ENCODE results near the gene ATG9B. TPM values are rescaled to one million over a fixed set of nuclear protein-coding genes. Genes with fewer than 3 reads are reported as not detected.

ATG9B gene
- total and polyA plus RNA-seq, 9 of the 15 experiments (the other 6 are each of a cell fraction or from before 2014, with no cell fraction given): 0.29 to 8.0 (median 2.1) TPM

DNA sequence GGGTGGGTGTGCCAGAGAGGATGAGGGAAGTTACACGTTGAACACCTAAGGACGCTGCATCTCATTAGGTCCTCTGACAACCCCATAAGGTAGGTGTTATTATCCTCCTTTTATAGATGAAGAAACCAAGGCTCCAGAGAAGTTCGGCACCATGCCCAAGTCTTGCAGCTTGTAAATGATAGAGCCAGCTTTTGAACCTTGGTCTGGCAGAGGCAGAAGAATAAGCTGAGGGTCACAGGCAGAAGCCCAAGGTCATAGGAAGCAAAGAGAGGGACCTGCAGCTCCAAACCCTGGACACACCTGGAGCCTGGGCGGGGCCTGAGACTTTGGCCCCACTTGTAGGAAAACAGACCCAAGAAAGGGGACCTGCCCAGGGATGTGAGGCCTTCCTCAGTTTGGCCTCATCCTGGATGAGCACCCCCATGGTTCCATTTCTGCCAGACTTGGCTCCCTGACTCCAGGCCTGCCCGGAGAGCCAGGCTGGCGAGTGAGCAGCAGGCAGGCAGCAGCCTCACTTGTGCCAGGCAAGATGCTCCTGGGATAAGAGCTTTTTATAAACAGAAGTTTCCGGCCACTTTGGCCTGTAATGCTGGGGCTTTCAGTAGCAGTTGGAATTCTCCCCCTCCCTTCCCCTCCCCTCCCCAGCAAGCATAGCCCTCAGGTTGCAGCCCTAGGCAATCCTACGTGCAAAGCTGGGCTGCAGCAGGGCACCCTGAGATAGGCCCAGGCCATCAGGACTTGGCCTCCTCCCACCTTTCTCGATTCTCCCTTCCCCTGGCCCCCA lies 48.6 kb downstream of the ATG9B start (continued):
- no peak for TF ChIP-seq SREBF1 (IDR thresholded peaks at IDR 0.05; ENCODE audit: borderline replicate concordance, low read depth, low read length)

DNA sequence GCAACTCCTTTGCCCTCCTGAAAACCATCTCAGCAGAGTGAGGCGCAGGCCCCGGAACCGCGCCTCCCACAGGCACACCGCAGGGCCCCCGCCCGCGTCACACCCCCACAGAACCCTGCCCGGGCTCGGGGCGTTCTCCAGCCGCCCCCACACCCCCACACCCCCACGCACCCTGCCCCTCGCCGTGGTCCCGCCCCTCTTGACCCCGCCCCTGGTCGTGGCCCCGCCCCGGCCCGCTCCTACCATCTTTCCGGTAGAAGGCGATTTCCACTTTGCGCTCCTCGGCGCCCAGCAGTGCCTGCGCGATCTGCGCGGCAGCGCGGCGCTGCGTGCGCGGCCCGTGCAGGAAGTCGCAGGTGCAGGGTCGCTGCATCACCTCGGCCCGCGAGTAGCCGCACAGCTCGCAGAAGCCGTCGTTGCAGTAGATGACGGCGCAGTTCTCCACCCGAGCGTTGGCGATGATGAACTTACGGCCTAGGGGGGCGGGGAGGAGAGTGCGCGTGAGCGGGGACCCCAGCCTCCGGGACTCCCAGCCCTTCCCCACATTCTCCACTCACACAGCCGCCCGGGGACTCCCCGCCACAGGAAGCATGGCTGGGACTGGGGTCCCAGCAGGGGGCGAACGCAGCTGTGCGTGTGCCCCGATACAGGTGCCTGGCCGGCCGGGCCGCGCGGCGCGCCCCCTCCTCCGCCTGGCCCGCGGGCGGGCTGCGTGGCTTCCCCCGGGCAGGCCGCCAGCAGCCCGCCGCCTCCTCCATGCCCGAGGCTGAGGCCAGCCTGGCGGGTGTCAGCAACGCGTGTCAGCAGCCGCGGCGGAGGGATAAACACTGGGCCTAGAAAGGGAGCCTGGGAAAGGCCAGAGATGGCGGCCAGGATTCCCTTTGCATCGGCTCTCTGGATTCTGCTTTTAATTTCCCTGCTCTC lies 49.6 kb downstream of the ATG9B start:
- peaks cover 24% of the 10 kb centered on the region; the same call in 2 of the 3 replicates for H3K36me3 ChIP-seq (ENCODE audit: control insufficient read depth, insufficient read depth, low read length)
- peak overlapping the region; percentile 96 for H2AFZ ChIP-seq (ENCODE audit: low read depth, low read length)
- H3K4me2 ChIP-seq (ENCODE audit: insufficient read depth, low read length): peak overlapping the region; percentile 94
- peak overlapping the region; percentile 44 to 88 for H3K9ac ChIP-seq (ENCODE audit: insufficient read depth in 1 of 2, low read depth in 2 of 2, low read length in 2 of 2)
- peaks cover 4% of the 10 kb centered on the region; the same call in 1 of the 2 replicates for H4K20me1 ChIP-seq (replicated peaks; ENCODE audit: control insufficient read depth, insufficient read depth, low read length)
- H3K4me1 ChIP-seq (replicated peaks in 1 of 2; ENCODE audit: control insufficient read depth in 2 of 2, insufficient read depth in 2 of 2, low read length in 2 of 2): peaks cover 50 to 86% of the 10 kb centered on the region in 2 experiments
- WGBS (ENCODE audit: insufficient coverage, low coverage, missing lambda C conversion rate): 1% methylated on average over 77 of the region's 89 CpGs
- peaks cover 28% of the 10 kb centered on the region for H3K79me2 ChIP-seq (ENCODE audit: control insufficient read depth, insufficient read depth, low read length)
- peak overlapping the region; percentile 60 for H3K27ac ChIP-seq (ENCODE audit: extremely low read depth, low read depth, low read length)
- ATAC-seq (peak; percentile 72), FAIRE-seq (peak; percentile 51), DNase-seq (ENCODE audit: extremely low read depth in 1 of 4, low spot score in 3 of 4) (peak; percentile 89 to 98 (median 96))
- BruUV-seq (replicated peaks): no TSS peak
- H3K4me3 ChIP-seq: peak overlapping the region; percentile 54
- ChIA-PET CTCF (ENCODE audit: low intra/inter-chr PET ratio) (interaction anchor here (0.6 to 1.4 kb wide), 4 partner anchors 16 to 269 kb away, joined by 3 read pairs; partner anchors contain the start of gene NOS3), POLR2A (interaction anchor here (0.5 to 1.6 kb wide), 8 partner anchors 9 to 225 kb away, joined by 3 to 8 read pairs (median 3); no protein-coding TSS in a partner anchor)
- no peaks in the 10 kb centered on the region for H3K9me3 ChIP-seq (replicated peaks; ENCODE audit: control insufficient read depth, insufficient read depth, low read depth, low read length)
- peaks cover 5% of the 10 kb centered on the region for H3K9me1 ChIP-seq (ENCODE audit: control insufficient read depth, insufficient read depth, low read length)
- intact Hi-C loops (cut with micrococcal nuclease): no loop called here
- H3K27me3 ChIP-seq (ENCODE audit: control insufficient read depth in 2 of 2, insufficient read depth in 2 of 2, low read length in 2 of 2): peaks cover 0 to 1% of the 10 kb centered on the region in 2 experiments; a peak in 2 of 5 replicates
- in situ Hi-C loops (cut with MboI): no loop called here
- TF ChIP-seq MCM5 (IDR thresholded peaks at IDR 0.05; ENCODE audit: low read depth): no peak
- TF ChIP-seq, protein P1, sequence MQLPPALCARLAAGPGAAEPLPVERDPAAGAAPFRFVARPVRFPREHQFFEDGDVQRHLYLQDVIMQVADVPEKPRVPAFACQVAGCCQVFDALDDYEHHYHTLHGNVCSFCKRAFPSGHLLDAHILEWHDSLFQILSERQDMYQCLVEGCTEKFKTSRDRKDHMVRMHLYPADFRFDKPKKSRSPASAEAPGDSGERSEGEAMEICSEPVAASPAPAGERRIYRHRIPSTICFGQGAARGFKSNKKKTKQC (CRISPR knock-in tag; IDR thresholded peaks at IDR 0.05): peak; percentile 62; the same call in 1 of the 2 replicates
- peak; percentile 91 to 93 for TF ChIP-seq NRF1 (conservative IDR thresholded peaks at IDR 0.05 in 1 of 2, IDR thresholded peaks at IDR 0.05 in 1 of 2)
- peak; percentile 97 for TF ChIP-seq KDM2B (CRISPR knock-in tag; IDR thresholded peaks at IDR 0.05)
- TF ChIP-seq ZNF668 (CRISPR knock-in tag; IDR thresholded peaks at IDR 0.05): no peak
- no peak for TF ChIP-seq THRAP3 (IDR thresholded peaks at IDR 0.05; ENCODE audit: borderline replicate concordance)
- TF ChIP-seq TOE1 (IDR thresholded peaks at IDR 0.05; ENCODE audit: borderline replicate concordance): peak; percentile 49; the same call in 1 of the 2 replicates
- no peak for TF ChIP-seq TOE1 (CRISPR knock-in tag; IDR thresholded peaks at IDR 0.05; ENCODE audit: borderline replicate concordance, low read depth)
- peak; percentile 75 for TF ChIP-seq ETV5 (CRISPR knock-in tag; IDR thresholded peaks at IDR 0.05; ENCODE audit: low read depth)
- TF ChIP-seq ZSCAN32 (CRISPR knock-in tag; IDR thresholded peaks at IDR 0.05): no peak
- TF ChIP-seq, protein P2, sequence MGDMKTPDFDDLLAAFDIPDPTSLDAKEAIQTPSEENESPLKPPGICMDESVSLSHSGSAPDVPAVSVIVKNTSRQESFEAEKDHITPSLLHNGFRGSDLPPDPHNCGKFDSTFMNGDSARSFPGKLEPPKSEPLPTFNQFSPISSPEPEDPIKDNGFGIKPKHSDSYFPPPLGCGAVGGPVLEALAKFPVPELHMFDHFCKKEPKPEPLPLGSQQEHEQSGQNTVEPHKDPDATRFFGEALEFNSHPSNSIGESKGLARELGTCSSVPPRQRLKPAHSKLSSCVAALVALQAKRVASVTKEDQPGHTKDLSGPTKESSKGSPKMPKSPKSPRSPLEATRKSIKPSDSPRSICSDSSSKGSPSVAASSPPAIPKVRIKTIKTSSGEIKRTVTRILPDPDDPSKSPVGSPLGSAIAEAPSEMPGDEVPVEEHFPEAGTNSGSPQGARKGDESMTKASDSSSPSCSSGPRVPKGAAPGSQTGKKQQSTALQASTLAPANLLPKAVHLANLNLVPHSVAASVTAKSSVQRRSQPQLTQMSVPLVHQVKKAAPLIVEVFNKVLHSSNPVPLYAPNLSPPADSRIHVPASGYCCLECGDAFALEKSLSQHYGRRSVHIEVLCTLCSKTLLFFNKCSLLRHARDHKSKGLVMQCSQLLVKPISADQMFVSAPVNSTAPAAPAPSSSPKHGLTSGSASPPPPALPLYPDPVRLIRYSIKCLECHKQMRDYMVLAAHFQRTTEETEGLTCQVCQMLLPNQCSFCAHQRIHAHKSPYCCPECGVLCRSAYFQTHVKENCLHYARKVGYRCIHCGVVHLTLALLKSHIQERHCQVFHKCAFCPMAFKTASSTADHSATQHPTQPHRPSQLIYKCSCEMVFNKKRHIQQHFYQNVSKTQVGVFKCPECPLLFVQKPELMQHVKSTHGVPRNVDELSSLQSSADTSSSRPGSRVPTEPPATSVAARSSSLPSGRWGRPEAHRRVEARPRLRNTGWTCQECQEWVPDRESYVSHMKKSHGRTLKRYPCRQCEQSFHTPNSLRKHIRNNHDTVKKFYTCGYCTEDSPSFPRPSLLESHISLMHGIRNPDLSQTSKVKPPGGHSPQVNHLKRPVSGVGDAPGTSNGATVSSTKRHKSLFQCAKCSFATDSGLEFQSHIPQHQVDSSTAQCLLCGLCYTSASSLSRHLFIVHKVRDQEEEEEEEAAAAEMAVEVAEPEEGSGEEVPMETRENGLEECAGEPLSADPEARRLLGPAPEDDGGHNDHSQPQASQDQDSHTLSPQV (IDR thresholded peaks at IDR 0.05): peak; percentile 79
- peak; percentile 45 for TF ChIP-seq ARHGAP35 (IDR thresholded peaks at IDR 0.05; ENCODE audit: partially characterized antibody)
